HEK293 (cell line): ENCODE results near the gene IL1RAPL1.

ENCODE experiments used
- CTCF ChIA-PET: fragments of 350-600 bp; formaldehyde crosslinking; extraction: SDS; loops from one replicate; lab custom pipeline; 2021; ENCODE audit warnings: antibody characterized with exemption; lab: Yijun Ruan, JAX
- POLR2A ChIA-PET: fragments of 300-600 bp; formaldehyde crosslinking; extraction: SDS; loops from one replicate; lab custom pipeline; 2020; ENCODE audit warnings: antibody characterized with exemption, inconsistent platforms; lab: Yijun Ruan, JAX
- H3K27ac ChIP-seq: fragments of 200-500 bp; sonication (Bioruptor generic); 2 replicates; pipeline ENCODE4 v1.5.1; 2014; ENCODE audit warnings: low read depth, low read length, control low read depth, inconsistent platforms; ENCODE audit errors: extremely low read depth
- H3K36me3 ChIP-seq, 2 experiments: fragments of 200-500 bp in 1 of 2; sonication (Bioruptor generic) in 1 of 2; 1 replicate in 1 of 2; 2 replicates in 1 of 2; pipeline ENCODE4 v1.5.1; 2014 to 2017; ENCODE audit warnings: inconsistent platforms in 2 of 2, low read length in 2 of 2; ENCODE audit not compliant: control insufficient read depth in 2 of 2, insufficient read depth in 1 of 2
- H3K4me1 ChIP-seq: fragments of 200-500 bp; sonication (Bioruptor generic); 2 replicates; pipeline ENCODE4 v1.5.1; 2014; ENCODE audit warnings: mild to moderate bottlenecking, low read length, inconsistent platforms; ENCODE audit not compliant: control insufficient read depth, insufficient read depth
- H3K4me3 ChIP-seq: 2 replicates; pipeline ENCODE4 v1.5.1; 2011; ENCODE audit warnings: low read depth, mild to moderate bottlenecking, control low read depth, low read length, moderate library complexity
- H3K9me3 ChIP-seq: fragments of 200-500 bp; sonication (Bioruptor generic); 2 replicates; pipeline ENCODE4 v1.5.1; 2014; ENCODE audit warnings: low read depth, low read length, inconsistent platforms; ENCODE audit not compliant: control insufficient read depth, insufficient read depth
- KLF16 ChIP-seq: fragments of 450-650 bp; formaldehyde crosslinking; IDR thresholded peaks from 2 replicates; pipeline ENCODE4 v1.5.1; 2017; ENCODE audit warnings: missing biosample characterization, missing genetic modification characterization
- KLF8 ChIP-seq: fragments of 450-650 bp; formaldehyde crosslinking; IDR thresholded peaks from 2 replicates; pipeline ENCODE4 v1.5.1; 2016; ENCODE audit warnings: missing biosample characterization, missing genetic modification characterization
- MZF1 ChIP-seq: fragments of 450-650 bp; formaldehyde crosslinking; IDR thresholded peaks from 2 replicates; pipeline ENCODE4 v1.5.1; 2017; ENCODE audit warnings: missing biosample characterization, missing genetic modification characterization, borderline replicate concordance
- ZBTB20 ChIP-seq: fragments of 450-650 bp; formaldehyde crosslinking; IDR thresholded peaks from 2 replicates; pipeline ENCODE4 v1.5.1; 2016; ENCODE audit warnings: missing biosample characterization, missing genetic modification characterization
- ZBTB7A ChIP-seq: fragments of 450-650 bp; formaldehyde crosslinking; IDR thresholded peaks from 2 replicates; pipeline ENCODE4 v1.5.1; 2016; ENCODE audit warnings: low read depth, missing biosample characterization, missing genetic modification characterization
- ZEB2 ChIP-seq: fragments of 450-650 bp; formaldehyde crosslinking; IDR thresholded peaks from 2 replicates; pipeline ENCODE4 v1.5.1; 2016; ENCODE audit warnings: missing biosample characterization, missing genetic modification characterization
- ZNF10 ChIP-seq: fragments of 450-650 bp; formaldehyde crosslinking; IDR thresholded peaks from 2 replicates; pipeline ENCODE4 v1.5.1; 2017; ENCODE audit warnings: missing biosample characterization, missing genetic modification characterization
- ZNF132 ChIP-seq: fragments of 450-650 bp; formaldehyde crosslinking; IDR thresholded peaks from 2 replicates; pipeline ENCODE4 v1.5.1; 2017; ENCODE audit warnings: missing biosample characterization, missing genetic modification characterization, borderline replicate concordance
- ZNF133 ChIP-seq: fragments of 450-650 bp; formaldehyde crosslinking; IDR thresholded peaks from 2 replicates; pipeline ENCODE4 v1.5.1; 2016; ENCODE audit warnings: missing biosample characterization, missing genetic modification characterization
- ZNF140 ChIP-seq: fragments of 450-650 bp; formaldehyde crosslinking; IDR thresholded peaks from 2 replicates; pipeline ENCODE4 v1.5.1; 2016; ENCODE audit warnings: missing biosample characterization, missing genetic modification characterization
- ZNF155 ChIP-seq: fragments of 450-650 bp; formaldehyde crosslinking; IDR thresholded peaks from 2 replicates; pipeline ENCODE4 v1.5.1; 2016; ENCODE audit warnings: missing biosample characterization, missing genetic modification characterization
- ZNF184 ChIP-seq: fragments of 450-650 bp; IDR thresholded peaks from 2 replicates; pipeline ENCODE4 v1.5.1; 2018; ENCODE audit warnings: missing biosample characterization, mild to moderate bottlenecking, missing genetic modification characterization
- ZNF2 ChIP-seq: fragments of 450-650 bp; formaldehyde crosslinking; IDR thresholded peaks from 2 replicates; pipeline ENCODE4 v1.5.1; 2016; ENCODE audit warnings: missing biosample characterization, missing genetic modification characterization
- ZNF214 ChIP-seq: fragments of 450-650 bp; formaldehyde crosslinking; IDR thresholded peaks from 2 replicates; pipeline ENCODE4 v1.5.1; 2017; ENCODE audit warnings: missing biosample characterization, mild to moderate bottlenecking, missing genetic modification characterization, borderline replicate concordance
- ZNF311 ChIP-seq: fragments of 450-650 bp; formaldehyde crosslinking; IDR thresholded peaks from 2 replicates; pipeline ENCODE4 v1.5.1; 2017; ENCODE audit warnings: missing biosample characterization, missing genetic modification characterization, borderline replicate concordance
- ZNF37A ChIP-seq: fragments of 450-650 bp; IDR thresholded peaks from 2 replicates; pipeline ENCODE4 v1.5.1; 2018; ENCODE audit warnings: missing biosample characterization, missing genetic modification characterization
- ZNF391 ChIP-seq: fragments of 450-650 bp; formaldehyde crosslinking; IDR thresholded peaks from 2 replicates; pipeline ENCODE4 v1.5.1; 2016; ENCODE audit warnings: low read depth, missing biosample characterization, missing genetic modification characterization, borderline replicate concordance
- ZNF423 ChIP-seq: fragments of 450-650 bp; formaldehyde crosslinking; IDR thresholded peaks from 2 replicates; pipeline ENCODE4 v1.5.1; 2016; ENCODE audit warnings: missing biosample characterization, missing genetic modification characterization
- ZNF514 ChIP-seq: fragments of 450-650 bp; formaldehyde crosslinking; IDR thresholded peaks from 2 replicates; pipeline ENCODE4 v1.5.1; 2016; ENCODE audit warnings: missing biosample characterization, missing genetic modification characterization
- ZNF555 ChIP-seq: fragments of 450-650 bp; formaldehyde crosslinking; conservative IDR thresholded peaks from 2 replicates; pipeline ENCODE4 v1.5.1; 2017; ENCODE audit warnings: missing biosample characterization, mild to moderate bottlenecking, missing genetic modification characterization, inconsistent platforms
- ZNF571 ChIP-seq: fragments of 450-650 bp; formaldehyde crosslinking; IDR thresholded peaks from 2 replicates; pipeline ENCODE4 v1.5.0; 2017; ENCODE audit warnings: missing biosample characterization, missing genetic modification characterization
- ZNF610 ChIP-seq: fragments of 450-650 bp; formaldehyde crosslinking; IDR thresholded peaks from 2 replicates; pipeline ENCODE4 v1.5.1; 2016; ENCODE audit warnings: missing biosample characterization, missing genetic modification characterization, borderline replicate concordance
- ZNF658 ChIP-seq: fragments of 450-650 bp; formaldehyde crosslinking; IDR thresholded peaks from 2 replicates; pipeline ENCODE4; 2016; ENCODE audit warnings: missing biosample characterization, missing genetic modification characterization
- ZNF785 ChIP-seq: fragments of 450-650 bp; formaldehyde crosslinking; IDR thresholded peaks from 2 replicates; pipeline ENCODE4 v1.5.1; 2016; ENCODE audit warnings: missing biosample characterization, missing genetic modification characterization
- TF ChIP-seq, protein P1 (sequence below): IDR thresholded peaks from 2 replicates; pipeline ENCODE4 v1.6.1; 2011; ENCODE audit warnings: mild to moderate bottlenecking, low read depth, low read length, borderline replicate concordance
- TF ChIP-seq, protein P2 (sequence below): fragments of 450-650 bp; formaldehyde crosslinking; IDR thresholded peaks from 2 replicates; pipeline ENCODE4 v1.5.1; 2016; ENCODE audit warnings: missing biosample characterization, missing genetic modification characterization
- TF ChIP-seq, protein P3 (sequence below): fragments of 450-650 bp; formaldehyde crosslinking; IDR thresholded peaks from 2 replicates; pipeline ENCODE4 v1.5.1; 2016; ENCODE audit warnings: missing biosample characterization, missing genetic modification characterization, borderline replicate concordance
- TF ChIP-seq, protein P4 (sequence below): fragments of 450-650 bp; IDR thresholded peaks from 2 replicates; pipeline ENCODE4 v1.5.1; 2018; ENCODE audit warnings: missing biosample characterization, mild to moderate bottlenecking, missing genetic modification characterization

IL1RAPL1 gene

DNA sequence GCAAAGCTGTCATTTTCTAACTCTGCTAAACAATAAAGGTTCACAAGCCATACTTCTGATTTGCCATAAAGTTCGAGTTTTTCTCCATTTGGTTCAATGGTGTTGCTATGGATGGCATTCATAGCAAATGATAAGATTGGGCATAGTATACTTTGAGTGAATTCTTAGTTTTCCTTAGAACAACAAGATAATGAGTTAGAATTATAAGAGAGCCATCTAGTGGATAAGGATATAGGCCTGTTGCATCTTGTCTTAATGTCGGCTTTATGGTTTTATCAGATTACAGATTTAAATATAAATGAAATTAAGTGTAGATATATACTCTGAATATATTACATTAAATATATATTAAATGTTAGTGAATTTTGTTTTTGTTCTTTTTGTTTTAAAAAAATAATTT is 644.6 kb downstream of the IL1RAPL1 start:
- ChIA-PET POLR2A (no interaction called here), CTCF (no interaction called here)
- H3K9me3 ChIP-seq = no peaks in the 10 kb centered on the region
- H3K36me3 ChIP-seq = no peaks in the 10 kb centered on the region
- TF ChIP-seq KLF16 = no peak
- no peak for TF ChIP-seq ZNF214 (tag by site-specific recombination)
- TF ChIP-seq ZNF610 = no peak
- no peak for TF ChIP-seq ZNF132 (tag by site-specific recombination)
- no peak for TF ChIP-seq ZNF555 (tag by site-specific recombination)
- TF ChIP-seq MZF1 (tag by site-specific recombination) = no peak
- no peak overlapping the region for H3K4me3 ChIP-seq
- H3K27ac ChIP-seq = no peak overlapping the region
- H3K4me1 ChIP-seq = no peaks in the 10 kb centered on the region

DNA sequence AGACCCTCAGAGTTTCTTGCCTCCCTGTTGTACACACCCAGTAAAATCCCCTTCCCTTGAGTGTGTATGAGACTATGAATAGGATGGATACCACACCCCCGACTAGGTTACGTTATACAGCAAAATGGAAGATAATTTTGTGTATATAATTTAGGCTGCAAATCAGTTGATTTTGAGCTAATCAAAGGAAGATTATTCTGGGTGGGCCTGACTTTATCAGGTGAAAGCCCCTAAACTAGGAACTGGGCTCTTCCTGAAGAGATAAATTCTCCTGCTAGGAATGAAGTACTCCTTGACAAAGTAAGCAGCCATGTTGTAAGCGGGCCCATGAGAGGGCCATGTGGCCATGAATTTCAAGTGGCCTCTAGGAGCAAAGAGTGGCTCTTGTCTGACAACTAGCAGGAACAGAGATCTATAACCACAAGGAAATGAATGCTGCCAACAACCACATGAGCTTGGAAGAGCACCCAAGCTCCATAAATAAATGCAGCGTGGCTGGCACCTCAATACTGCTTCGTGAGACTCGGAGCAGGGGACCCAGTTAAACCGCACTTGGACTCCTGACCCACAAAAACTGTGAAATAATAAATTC is 646.4 kb downstream of the IL1RAPL1 start:
- TF ChIP-seq, protein P1, sequence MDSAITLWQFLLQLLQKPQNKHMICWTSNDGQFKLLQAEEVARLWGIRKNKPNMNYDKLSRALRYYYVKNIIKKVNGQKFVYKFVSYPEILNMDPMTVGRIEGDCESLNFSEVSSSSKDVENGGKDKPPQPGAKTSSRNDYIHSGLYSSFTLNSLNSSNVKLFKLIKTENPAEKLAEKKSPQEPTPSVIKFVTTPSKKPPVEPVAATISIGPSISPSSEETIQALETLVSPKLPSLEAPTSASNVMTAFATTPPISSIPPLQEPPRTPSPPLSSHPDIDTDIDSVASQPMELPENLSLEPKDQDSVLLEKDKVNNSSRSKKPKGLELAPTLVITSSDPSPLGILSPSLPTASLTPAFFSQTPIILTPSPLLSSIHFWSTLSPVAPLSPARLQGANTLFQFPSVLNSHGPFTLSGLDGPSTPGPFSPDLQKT = no peak
- 0 out of 2 replicates have a peak, but pooled peaks have one; percentile 51 for TF ChIP-seq ZNF10 (tag by site-specific recombination)
- TF ChIP-seq, all 188 proteins: peak for 1
- no peaks in the 10 kb centered on the region for H3K36me3 ChIP-seq
- H3K4me3 ChIP-seq = no peak overlapping the region
- no peaks in the 10 kb centered on the region for H3K4me1 ChIP-seq
- no peak overlapping the region for H3K27ac ChIP-seq
- ChIA-PET POLR2A (no interaction called here), CTCF (interaction anchor here (0.5 to 0.7 kb wide), 2 partner anchors 58 to 681 kb away, joined by 3 to 5 read pairs; no protein-coding TSS in a partner anchor)
- H3K9me3 ChIP-seq = no peaks in the 10 kb centered on the region

DNA sequence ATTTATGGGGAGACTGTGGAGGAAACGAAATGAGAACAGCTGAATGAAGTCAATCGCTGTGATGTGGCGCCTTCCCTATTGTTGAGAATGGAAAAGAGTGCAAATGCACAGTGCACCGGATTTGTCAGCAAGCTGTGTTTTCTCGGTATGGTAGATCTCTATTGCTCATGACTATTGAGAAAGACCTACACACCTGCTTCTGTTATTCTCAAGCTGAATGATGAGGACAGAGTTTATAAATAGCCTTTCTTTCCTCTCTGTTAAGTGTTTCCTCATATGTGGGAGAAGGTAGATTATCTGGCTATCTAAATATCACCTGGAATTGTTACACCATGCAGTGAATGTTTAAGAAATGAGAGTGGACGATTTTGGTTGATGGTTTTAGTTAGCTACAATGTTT is 650.7 kb downstream of the IL1RAPL1 start:
- Histone ChIP-seq H3K36me3 (no peaks in the 10 kb centered on the region), H3K9me3 (no peaks in the 10 kb centered on the region), H3K4me1 (no peaks in the 10 kb centered on the region), H3K27ac (no peak overlapping the region), H3K4me3 (no peak overlapping the region)
- CTCF ChIA-PET = no interaction called here
- POLR2A ChIA-PET = no interaction called here
- TF ChIP-seq, protein P2, sequence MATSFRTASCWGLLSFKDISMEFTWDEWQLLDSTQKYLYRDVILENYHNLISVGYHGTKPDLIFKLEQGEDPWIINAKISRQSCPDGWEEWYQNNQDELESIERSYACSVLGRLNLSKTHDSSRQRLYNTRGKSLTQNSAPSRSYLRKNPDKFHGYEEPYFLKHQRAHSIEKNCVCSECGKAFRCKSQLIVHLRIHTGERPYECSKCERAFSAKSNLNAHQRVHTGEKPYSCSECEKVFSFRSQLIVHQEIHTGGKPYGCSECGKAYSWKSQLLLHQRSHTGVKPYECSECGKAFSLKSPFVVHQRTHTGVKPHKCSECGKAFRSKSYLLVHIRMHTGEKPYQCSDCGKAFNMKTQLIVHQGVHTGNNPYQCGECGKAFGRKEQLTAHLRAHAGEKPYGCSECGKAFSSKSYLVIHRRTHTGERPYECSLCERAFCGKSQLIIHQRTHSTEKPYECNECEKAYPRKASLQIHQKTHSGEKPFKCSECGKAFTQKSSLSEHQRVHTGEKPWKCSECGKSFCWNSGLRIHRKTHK (tag by site-specific recombination) = no peak
- TF ChIP-seq ZNF184 (no peak), ZNF37A (tag by site-specific recombination) (no peak), ZEB2 (tag by site-specific recombination) (no peak), ZNF155 (no peak), ZNF391 (tag by site-specific recombination) (no peak), ZNF571 (no peak), ZBTB20 (tag by site-specific recombination) (no peak), ZNF785 (tag by site-specific recombination) (no peak), ZNF423 (tag by site-specific recombination) (no peak), KLF8 (tag by site-specific recombination) (no peak), ZNF133 (tag by site-specific recombination) (no peak), ZNF140 (tag by site-specific recombination) (no peak), ZNF311 (tag by site-specific recombination) (no peak), ZNF658 (no peak), ZNF2 (tag by site-specific recombination) (no peak), ZNF514 (tag by site-specific recombination) (no peak), ZBTB7A (tag by site-specific recombination) (no peak)
- TF ChIP-seq, protein P3, sequence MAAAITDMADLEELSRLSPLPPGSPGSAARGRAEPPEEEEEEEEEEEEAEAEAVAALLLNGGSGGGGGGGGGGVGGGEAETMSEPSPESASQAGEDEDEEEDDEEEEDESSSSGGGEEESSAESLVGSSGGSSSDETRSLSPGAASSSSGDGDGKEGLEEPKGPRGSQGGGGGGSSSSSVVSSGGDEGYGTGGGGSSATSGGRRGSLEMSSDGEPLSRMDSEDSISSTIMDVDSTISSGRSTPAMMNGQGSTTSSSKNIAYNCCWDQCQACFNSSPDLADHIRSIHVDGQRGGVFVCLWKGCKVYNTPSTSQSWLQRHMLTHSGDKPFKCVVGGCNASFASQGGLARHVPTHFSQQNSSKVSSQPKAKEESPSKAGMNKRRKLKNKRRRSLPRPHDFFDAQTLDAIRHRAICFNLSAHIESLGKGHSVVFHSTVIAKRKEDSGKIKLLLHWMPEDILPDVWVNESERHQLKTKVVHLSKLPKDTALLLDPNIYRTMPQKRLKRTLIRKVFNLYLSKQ (tag by site-specific recombination) = no peak
- TF ChIP-seq, protein P4, sequence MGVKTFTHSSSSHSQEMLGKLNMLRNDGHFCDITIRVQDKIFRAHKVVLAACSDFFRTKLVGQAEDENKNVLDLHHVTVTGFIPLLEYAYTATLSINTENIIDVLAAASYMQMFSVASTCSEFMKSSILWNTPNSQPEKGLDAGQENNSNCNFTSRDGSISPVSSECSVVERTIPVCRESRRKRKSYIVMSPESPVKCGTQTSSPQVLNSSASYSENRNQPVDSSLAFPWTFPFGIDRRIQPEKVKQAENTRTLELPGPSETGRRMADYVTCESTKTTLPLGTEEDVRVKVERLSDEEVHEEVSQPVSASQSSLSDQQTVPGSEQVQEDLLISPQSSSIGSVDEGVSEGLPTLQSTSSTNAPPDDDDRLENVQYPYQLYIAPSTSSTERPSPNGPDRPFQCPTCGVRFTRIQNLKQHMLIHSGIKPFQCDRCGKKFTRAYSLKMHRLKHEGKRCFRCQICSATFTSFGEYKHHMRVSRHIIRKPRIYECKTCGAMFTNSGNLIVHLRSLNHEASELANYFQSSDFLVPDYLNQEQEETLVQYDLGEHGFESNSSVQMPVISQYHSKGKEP = no peak
